Stomach smooth muscle (tissue), 2 donors: Measurements from ENCODE around the gene SEMA3F.

Experiments
- H3K27ac ChIP-seq: one replicate; pipeline ENCODE4 v1.7.0; 2013; ENCODE audit warnings: mild to moderate bottlenecking, low read length, inconsistent platforms
- H3K27me3 ChIP-seq, 2 donors: one replicate each; pipeline ENCODE4 v1.7.0; 2013; ENCODE audit warnings: low read length in 2 of 2; ENCODE audit not compliant: insufficient read depth in 2 of 2, control insufficient read depth in 1 of 2
- H3K36me3 ChIP-seq, 2 donors: one replicate each; pipeline ENCODE4 v1.7.0; 2013; ENCODE audit warnings: low read length in 2 of 2; ENCODE audit not compliant: control insufficient read depth in 2 of 2, insufficient read depth in 2 of 2
- H3K4me1 ChIP-seq: one replicate; pipeline ENCODE4 v1.7.0; 2013; ENCODE audit warnings: low read length; ENCODE audit not compliant: control insufficient read depth, insufficient read depth
- H3K4me3 ChIP-seq, 2 donors: one replicate each; pipeline ENCODE4 v1.7.0; 2013; ENCODE audit warnings: low read length in 2 of 2
- H3K9ac ChIP-seq, 2 donors: one replicate each; pipeline ENCODE4 v1.7.0; 2013; ENCODE audit warnings: low read length in 2 of 2, mild to moderate bottlenecking in 1 of 2
- H3K9me3 ChIP-seq, 2 donors: one replicate each; pipeline ENCODE4 v1.7.0; 2013; ENCODE audit warnings: low read length in 2 of 2; ENCODE audit not compliant: control insufficient read depth in 2 of 2
- donor health status: healthy.
- donor health status: Pancreatic carcinoma.

SEMA3F gene

DNA sequence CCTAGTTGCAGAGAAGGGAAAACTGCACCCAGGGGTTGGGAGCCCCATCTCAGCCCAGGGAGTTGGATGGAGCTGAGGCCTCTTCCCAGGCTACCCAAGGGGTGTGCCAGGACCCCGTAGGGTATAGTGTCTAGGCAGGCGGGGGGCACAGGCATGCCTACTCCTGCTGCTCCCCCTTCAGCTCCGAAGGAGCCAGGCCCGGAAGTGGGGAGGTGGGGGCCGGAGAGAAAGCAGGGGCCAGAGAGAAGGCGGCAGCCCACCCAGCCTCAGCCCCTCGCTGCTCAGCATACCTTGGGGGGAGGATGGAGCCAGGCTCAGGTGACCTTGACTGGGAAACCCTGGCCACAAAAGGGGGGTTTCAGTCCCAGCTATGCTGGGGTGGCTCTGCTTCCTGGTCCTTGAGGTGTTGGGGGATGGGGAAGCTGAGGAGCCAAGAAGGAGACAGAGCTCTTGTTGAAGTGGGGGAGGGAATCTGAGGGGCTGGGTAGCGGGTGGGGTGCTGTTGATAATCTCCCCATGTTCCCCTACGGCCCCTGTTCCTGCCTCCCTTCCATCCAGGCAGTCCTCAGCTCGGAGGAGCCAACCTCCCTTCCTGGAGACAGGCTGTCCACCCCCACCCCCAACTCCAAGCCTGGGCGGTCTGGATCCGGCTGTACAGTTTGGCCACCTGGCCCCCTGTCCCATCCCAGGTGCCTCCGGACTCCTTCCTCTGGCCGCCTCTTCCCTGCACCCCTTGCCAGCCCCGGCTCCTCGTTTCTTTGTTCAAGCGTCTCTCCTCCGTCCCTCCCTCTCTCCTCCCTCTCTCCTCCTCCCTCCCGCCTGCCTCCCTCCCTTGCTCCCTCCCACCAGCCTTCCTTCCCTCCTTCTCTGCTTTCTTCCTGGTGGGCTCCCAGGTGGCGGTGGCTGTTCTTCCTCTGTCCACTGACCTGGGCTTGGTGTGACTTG lies 1.7 kb downstream of the SEMA3F start:
- H3K27ac ChIP-seq: no peak overlapping the region
- peak overlapping the region; percentile 17 to 36 for H3K9ac ChIP-seq
- peak overlapping the region; percentile 43 to 71 for H3K4me3 ChIP-seq
- H3K9me3 ChIP-seq: no peaks in the 10 kb centered on the region
- peaks cover 58% of the 10 kb centered on the region for H3K4me1 ChIP-seq
- no peaks in the 10 kb centered on the region for H3K36me3 ChIP-seq
- peaks cover 0 to 5% of the 10 kb centered on the region in 2 donors for H3K27me3 ChIP-seq

- Histone ChIP-seq H3K4me1 (peaks cover 70% of the 10 kb centered on the region), H3K4me3 (no peak overlapping the region), H3K27ac (no peak overlapping the region)
These were observed 2.9 kb downstream of the SEMA3F start for GRCh38 chr3:50157827-50158529.

GRCh38 chr3:50158530-50159146 lies 3.5 kb downstream of the SEMA3F start:
- Histone ChIP-seq H3K36me3 (no peaks in the 10 kb centered on the region), H3K9ac (peak overlapping the region in 1 of 2 donors; percentile 2), H3K4me3 (no peak overlapping the region), H3K27me3 (peaks cover 0 to 5% of the 10 kb centered on the region in 2 donors), H3K9me3 (no peaks in the 10 kb centered on the region), H3K4me1 (peaks cover 76% of the 10 kb centered on the region), H3K27ac (no peak overlapping the region)

More at GRCh38 chr3:50157827-50158529, 2.9 kb downstream of the SEMA3F start:
- Histone ChIP-seq H3K27me3 (peaks cover 0 to 5% of the 10 kb centered on the region in 2 donors), H3K9me3 (no peaks in the 10 kb centered on the region), H3K36me3 (no peaks in the 10 kb centered on the region), H3K9ac (peak overlapping the region in 1 of 2 donors; percentile 21)

- Histone ChIP-seq H3K4me1 (peaks cover 88% of the 10 kb centered on the region), H3K27ac (peak overlapping the region; percentile 89), H3K4me3 (no peak overlapping the region), H3K9ac (no peak overlapping the region), H3K27me3 (peaks cover 0 to 4% of the 10 kb centered on the region in 2 donors), H3K9me3 (no peaks in the 10 kb centered on the region), H3K36me3 (no peaks in the 10 kb centered on the region)
These were observed 5.4 kb downstream of the SEMA3F start for GRCh38 chr3:50160561-50160983.

GRCh38 chr3:50161320-50161719 lies 6.2 kb downstream of the SEMA3F start:
- Histone ChIP-seq H3K36me3 (no peaks in the 10 kb centered on the region), H3K9me3 (no peaks in the 10 kb centered on the region), H3K4me1 (peaks cover 88% of the 10 kb centered on the region), H3K27me3 (no peaks in the 10 kb centered on the region), H3K9ac (peak overlapping the region; percentile 13 to 19), H3K27ac (peak overlapping the region; percentile 89), H3K4me3 (peak overlapping the region in 1 of 2 donors; percentile 44)

DNA sequence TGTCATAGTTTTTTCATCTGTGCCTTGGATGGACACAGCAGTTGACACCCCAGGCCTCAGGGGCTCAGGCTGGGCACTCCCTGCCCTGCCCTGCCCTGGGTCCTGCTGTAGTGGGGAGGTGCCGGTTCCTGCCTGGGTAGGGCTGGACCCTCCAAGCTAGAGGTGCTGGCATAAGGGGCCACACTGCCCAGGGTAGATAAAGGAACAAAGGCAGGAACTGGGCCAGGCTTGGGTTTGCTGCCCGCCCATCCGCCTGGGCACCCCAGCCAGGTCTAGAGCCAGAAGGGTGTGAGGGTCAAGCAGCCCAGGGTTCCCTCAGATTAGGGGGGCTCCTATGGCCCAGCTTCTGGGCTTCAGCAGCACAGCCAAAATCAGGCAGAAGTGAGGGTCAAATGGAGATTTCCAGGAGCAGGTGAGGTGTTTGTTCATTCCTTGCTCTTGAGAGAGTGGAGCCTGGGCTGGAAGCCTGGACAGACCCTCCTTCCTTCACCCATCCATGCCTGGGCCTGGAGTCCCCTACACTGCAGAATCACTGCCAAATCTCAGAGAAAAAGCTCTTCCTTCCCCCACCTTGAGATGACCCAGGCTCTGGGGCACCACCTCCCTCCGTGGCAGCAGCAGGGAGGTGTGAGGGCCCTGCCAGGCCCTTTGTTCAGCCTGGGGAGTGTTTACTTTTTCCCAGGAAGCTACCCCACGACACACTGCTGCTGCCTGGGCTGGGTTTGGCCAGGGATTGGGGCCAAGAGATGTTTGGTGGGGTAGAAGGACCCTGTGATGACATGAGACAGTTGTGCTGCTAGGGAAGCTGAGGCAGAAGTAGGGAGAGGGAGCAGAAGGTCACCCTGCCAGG lies 7.1 kb downstream of the SEMA3F start:
- Histone ChIP-seq H3K4me3 (no peak overlapping the region), H3K4me1 (peaks cover 89% of the 10 kb centered on the region), H3K27ac (peak overlapping the region; percentile 89), H3K9me3 (no peaks in the 10 kb centered on the region), H3K9ac (peak overlapping the region in 1 of 2 donors; percentile 31), H3K27me3 (no peaks in the 10 kb centered on the region), H3K36me3 (no peaks in the 10 kb centered on the region)

DNA sequence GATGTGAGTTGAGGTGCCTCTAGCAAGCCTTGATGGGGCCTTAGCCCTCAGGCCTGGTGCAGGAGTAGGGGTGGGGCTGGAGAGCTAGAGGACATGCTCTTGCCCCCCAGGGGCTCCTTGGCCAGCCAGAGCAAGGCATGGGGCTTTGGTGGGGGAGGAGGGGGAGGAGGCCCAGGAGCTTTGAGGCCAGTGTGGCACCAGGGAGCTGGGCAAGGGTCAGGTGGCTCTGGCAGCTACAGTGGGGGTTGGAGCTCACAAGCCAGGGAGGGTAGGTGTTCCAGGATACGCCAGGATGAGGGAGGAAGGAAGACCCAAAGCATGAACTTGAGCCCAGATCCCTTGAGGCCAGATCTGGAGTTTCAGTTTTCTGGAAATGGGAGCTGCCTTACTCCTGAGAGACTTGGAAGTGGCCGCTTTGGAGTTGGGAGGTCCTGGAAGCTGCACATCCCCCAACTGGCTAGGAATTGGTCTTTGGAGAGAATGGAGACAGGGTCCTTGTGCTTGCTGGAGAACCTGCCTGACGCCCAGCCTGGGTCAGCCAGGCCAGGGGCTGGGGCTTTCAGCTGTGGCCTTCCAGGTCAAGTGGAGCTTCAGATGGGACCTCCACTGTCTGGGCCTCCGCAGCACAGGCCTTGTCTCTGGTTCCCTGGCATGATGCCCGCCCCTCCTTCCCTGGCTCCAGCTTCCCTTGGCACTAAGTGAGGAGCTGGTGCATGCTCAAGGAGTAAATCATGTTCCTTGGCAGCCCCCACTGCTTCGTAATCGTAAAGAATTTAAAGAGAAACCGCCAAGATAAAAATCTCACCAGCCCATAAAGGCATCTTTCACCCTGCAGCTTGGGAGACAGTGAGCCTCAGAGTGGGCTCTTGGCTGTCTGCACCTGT lies 8.7 kb downstream of the SEMA3F start:
- Histone ChIP-seq H3K4me1 (peaks cover 91% of the 10 kb centered on the region), H3K9ac (peak overlapping the region; percentile 25 to 64)

GRCh38 chr3:50164481-50164880 lies 9.4 kb downstream of the SEMA3F start:
- Histone ChIP-seq H3K36me3 (no peaks in the 10 kb centered on the region), H3K27ac (peak overlapping the region; percentile 89), H3K27me3 (no peaks in the 10 kb centered on the region), H3K4me3 (peak overlapping the region; percentile 40 to 59), H3K9me3 (no peaks in the 10 kb centered on the region), H3K4me1 (peaks cover 96% of the 10 kb centered on the region), H3K9ac (peak overlapping the region; percentile 25 to 64)

More for the DNA sequence above, 8.7 kb downstream of the SEMA3F start:
- H3K4me3 ChIP-seq: peak overlapping the region; percentile 40 to 59
- H3K27me3 ChIP-seq: no peaks in the 10 kb centered on the region
- H3K27ac ChIP-seq: peak overlapping the region; percentile 89
- H3K9me3 ChIP-seq: no peaks in the 10 kb centered on the region
- H3K36me3 ChIP-seq: no peaks in the 10 kb centered on the region
